Measurements from ENCODE around the gene SPRR4.

SPRR4 gene

GRCh38 chr1:152967201-152967600 is 3.2 kb upstream of the SPRR4 start:
- Histone ChIP-seq H3K36me3 (ENCODE audit: insufficient read depth, low read length) (no peaks in the 10 kb centered on the region), H3K9ac (ENCODE audit: low read length) (no peak overlapping the region), H3K9me3 (ENCODE audit: low read length) (no peaks in the 10 kb centered on the region), H3K27me3 (ENCODE audit: control insufficient read depth in 1 of 2, insufficient read depth in 2 of 2, low read length in 2 of 2) (no peaks in the 10 kb centered on the region), H3K4me3 (ENCODE audit: low read depth in 1 of 2, low read length in 2 of 2) (no peak overlapping the region), H3K27ac (ENCODE audit: low read depth, low read length) (no peak overlapping the region), H3K4me1 (ENCODE audit: insufficient read depth, low read length) (no peaks in the 10 kb centered on the region)

- no peak overlapping the region for H3K27ac ChIP-seq (ENCODE audit: low read depth, low read length)
- no peak overlapping the region for H3K4me3 ChIP-seq (ENCODE audit: low read depth in 1 of 2, low read length in 2 of 2)
- H3K36me3 ChIP-seq (ENCODE audit: insufficient read depth, low read length) = no peaks in the 10 kb centered on the region
- no peaks in the 10 kb centered on the region for H3K9me3 ChIP-seq (ENCODE audit: low read length)
- no peak overlapping the region for H3K9ac ChIP-seq (ENCODE audit: low read length)
- H3K27me3 ChIP-seq (ENCODE audit: control insufficient read depth in 1 of 2, insufficient read depth in 2 of 2, low read length in 2 of 2) = no peaks in the 10 kb centered on the region
- no peaks in the 10 kb centered on the region for H3K4me1 ChIP-seq (ENCODE audit: insufficient read depth, low read length)
Measured at GRCh38 chr1:152968248-152968647, 2.2 kb upstream of the SPRR4 start.

GRCh38 chr1:152969036-152969435 is 1.4 kb upstream of the SPRR4 start:
- no peaks in the 10 kb centered on the region for H3K4me1 ChIP-seq (ENCODE audit: insufficient read depth, low read length)
- H3K9ac ChIP-seq (ENCODE audit: low read length) = no peak overlapping the region
- H3K9me3 ChIP-seq (ENCODE audit: low read length) = no peaks in the 10 kb centered on the region
- H3K27ac ChIP-seq (ENCODE audit: low read depth, low read length) = no peak overlapping the region
- H3K27me3 ChIP-seq (ENCODE audit: control insufficient read depth in 1 of 2, insufficient read depth in 2 of 2, low read length in 2 of 2) = no peaks in the 10 kb centered on the region
- H3K4me3 ChIP-seq (ENCODE audit: low read depth in 1 of 2, low read length in 2 of 2) = no peak overlapping the region
- H3K36me3 ChIP-seq (ENCODE audit: insufficient read depth, low read length) = no peaks in the 10 kb centered on the region

- no peak overlapping the region for H3K27ac ChIP-seq (ENCODE audit: low read depth, low read length)
- no peaks in the 10 kb centered on the region for H3K9me3 ChIP-seq (ENCODE audit: low read length)
- no peaks in the 10 kb centered on the region for H3K27me3 ChIP-seq (ENCODE audit: control insufficient read depth in 1 of 2, insufficient read depth in 2 of 2, low read length in 2 of 2)
- no peaks in the 10 kb centered on the region for H3K4me1 ChIP-seq (ENCODE audit: insufficient read depth, low read length)
- no peaks in the 10 kb centered on the region for H3K36me3 ChIP-seq (ENCODE audit: insufficient read depth, low read length)
- no peak overlapping the region for H3K4me3 ChIP-seq (ENCODE audit: low read depth in 1 of 2, low read length in 2 of 2)
- no peak overlapping the region for H3K9ac ChIP-seq (ENCODE audit: low read length)
Measured at GRCh38 chr1:152972196-152972886, 1.9 kb downstream of the SPRR4 start.

GRCh38 chr1:152976688-152977087 is 6.2 kb downstream of the SPRR4 start:
- H3K4me3 ChIP-seq (ENCODE audit: low read depth in 1 of 2, low read length in 2 of 2) = no peak overlapping the region
- no peaks in the 10 kb centered on the region for H3K27me3 ChIP-seq (ENCODE audit: control insufficient read depth in 1 of 2, insufficient read depth in 2 of 2, low read length in 2 of 2)
- H3K27ac ChIP-seq (ENCODE audit: low read depth, low read length) = no peak overlapping the region
- no peak overlapping the region for H3K9ac ChIP-seq (ENCODE audit: low read length)
- H3K9me3 ChIP-seq (ENCODE audit: low read length) = no peaks in the 10 kb centered on the region
- no peaks in the 10 kb centered on the region for H3K36me3 ChIP-seq (ENCODE audit: insufficient read depth, low read length)
- no peaks in the 10 kb centered on the region for H3K4me1 ChIP-seq (ENCODE audit: insufficient read depth, low read length)

- Histone ChIP-seq H3K27me3 (ENCODE audit: control insufficient read depth in 1 of 2, insufficient read depth in 2 of 2, low read length in 2 of 2) (no peaks in the 10 kb centered on the region), H3K9ac (ENCODE audit: low read length) (no peak overlapping the region), H3K4me1 (ENCODE audit: insufficient read depth, low read length) (no peaks in the 10 kb centered on the region), H3K9me3 (ENCODE audit: low read length) (no peaks in the 10 kb centered on the region), H3K4me3 (ENCODE audit: low read depth in 1 of 2, low read length in 2 of 2) (no peak overlapping the region), H3K27ac (ENCODE audit: low read depth, low read length) (no peak overlapping the region), H3K36me3 (ENCODE audit: insufficient read depth, low read length) (no peaks in the 10 kb centered on the region)
Measured at GRCh38 chr1:152977614-152978013, 7.2 kb downstream of the SPRR4 start.

GRCh38 chr1:152980676-152981075 is 10.2 kb downstream of the SPRR4 start:
- H3K4me1 ChIP-seq (ENCODE audit: insufficient read depth, low read length) = no peaks in the 10 kb centered on the region
- no peak overlapping the region for H3K27ac ChIP-seq (ENCODE audit: low read depth, low read length)
- no peak overlapping the region for H3K4me3 ChIP-seq (ENCODE audit: low read depth in 1 of 2, low read length in 2 of 2)
- no peaks in the 10 kb centered on the region for H3K27me3 ChIP-seq (ENCODE audit: control insufficient read depth in 1 of 2, insufficient read depth in 2 of 2, low read length in 2 of 2)
- H3K9ac ChIP-seq (ENCODE audit: low read length) = no peak overlapping the region
- no peaks in the 10 kb centered on the region for H3K9me3 ChIP-seq (ENCODE audit: low read length)
- H3K36me3 ChIP-seq (ENCODE audit: insufficient read depth, low read length) = no peaks in the 10 kb centered on the region

- Histone ChIP-seq H3K9me3 (ENCODE audit: low read length) (no peaks in the 10 kb centered on the region), H3K4me1 (ENCODE audit: insufficient read depth, low read length) (no peaks in the 10 kb centered on the region), H3K27me3 (ENCODE audit: control insufficient read depth in 1 of 2, insufficient read depth in 2 of 2, low read length in 2 of 2) (no peaks in the 10 kb centered on the region), H3K27ac (ENCODE audit: low read depth, low read length) (no peak overlapping the region), H3K4me3 (ENCODE audit: low read depth in 1 of 2, low read length in 2 of 2) (no peak overlapping the region), H3K36me3 (ENCODE audit: insufficient read depth, low read length) (no peaks in the 10 kb centered on the region), H3K9ac (ENCODE audit: low read length) (no peak overlapping the region)
Measured at GRCh38 chr1:152981146-152981871, 10.9 kb downstream of the SPRR4 start.

- no peaks in the 10 kb centered on the region for H3K9me3 ChIP-seq (ENCODE audit: low read length)
- no peaks in the 10 kb centered on the region for H3K27me3 ChIP-seq (ENCODE audit: control insufficient read depth in 1 of 2, insufficient read depth in 2 of 2, low read length in 2 of 2)
- H3K36me3 ChIP-seq (ENCODE audit: insufficient read depth, low read length) = no peaks in the 10 kb centered on the region
- H3K27ac ChIP-seq (ENCODE audit: low read depth, low read length) = no peak overlapping the region
- H3K9ac ChIP-seq (ENCODE audit: low read length) = no peak overlapping the region
- H3K4me3 ChIP-seq (ENCODE audit: low read depth in 1 of 2, low read length in 2 of 2) = no peak overlapping the region
- H3K4me1 ChIP-seq (ENCODE audit: insufficient read depth, low read length) = no peaks in the 10 kb centered on the region
Measured at GRCh38 chr1:152982076-152982475, 11.6 kb downstream of the SPRR4 start.

- Histone ChIP-seq H3K4me1 (ENCODE audit: insufficient read depth, low read length) (no peaks in the 10 kb centered on the region), H3K27ac (ENCODE audit: low read depth, low read length) (no peak overlapping the region), H3K27me3 (ENCODE audit: control insufficient read depth in 1 of 2, insufficient read depth in 2 of 2, low read length in 2 of 2) (no peaks in the 10 kb centered on the region), H3K9me3 (ENCODE audit: low read length) (no peaks in the 10 kb centered on the region), H3K36me3 (ENCODE audit: insufficient read depth, low read length) (no peaks in the 10 kb centered on the region), H3K4me3 (ENCODE audit: low read depth in 1 of 2, low read length in 2 of 2) (no peak overlapping the region), H3K9ac (ENCODE audit: low read length) (no peak overlapping the region)
Measured at GRCh38 chr1:152983234-152983633, 12.8 kb downstream of the SPRR4 start.

- H3K9me3 ChIP-seq (ENCODE audit: low read length) = no peaks in the 10 kb centered on the region
- no peak within 1 kb of the TSS for H3K4me3 ChIP-seq (ENCODE audit: low read depth in 1 of 2, low read length in 2 of 2)
- H3K27ac ChIP-seq (ENCODE audit: low read depth, low read length) = no peak within 1 kb of the TSS
- no peak within 1 kb of the TSS for H3K9ac ChIP-seq (ENCODE audit: low read length)
- H3K27me3 ChIP-seq (ENCODE audit: control insufficient read depth in 1 of 2, insufficient read depth in 2 of 2, low read length in 2 of 2) = no peaks in the 10 kb centered on the region
- H3K4me1 ChIP-seq (ENCODE audit: insufficient read depth, low read length) = no peaks in the 10 kb centered on the region
- no peaks in the 10 kb centered on the region for H3K36me3 ChIP-seq (ENCODE audit: insufficient read depth, low read length)
Measured at GRCh38 chr1:152983743-152984142, 13.3 kb downstream of the SPRR4 start, which contains the start of gene SPRR1A. SPRR1A (plus strand) TSS chr1:152984081; CDS start chr1:152985231, 1,150 bp downstream.

- Histone ChIP-seq H3K9ac (ENCODE audit: low read length) (no peak overlapping the region), H3K4me3 (ENCODE audit: low read depth in 1 of 2, low read length in 2 of 2) (no peak overlapping the region), H3K36me3 (ENCODE audit: insufficient read depth, low read length) (no peaks in the 10 kb centered on the region), H3K27ac (ENCODE audit: low read depth, low read length) (no peak overlapping the region), H3K9me3 (ENCODE audit: low read length) (no peaks in the 10 kb centered on the region), H3K27me3 (ENCODE audit: control insufficient read depth in 1 of 2, insufficient read depth in 2 of 2, low read length in 2 of 2) (no peaks in the 10 kb centered on the region), H3K4me1 (ENCODE audit: insufficient read depth, low read length) (no peaks in the 10 kb centered on the region)
Measured at GRCh38 chr1:152986578-152986977, 16.1 kb downstream of the SPRR4 start.

Data from muscle layer of colon (tissue), 2 donors.